NCI-H1105 treated with DMSO at 0.1 percent for 48 hours (cell line): ENCODE measurements around the gene TMEM50B.
"Not testable (repeated sequence)": the region's sequence is repeated elsewhere in the genome, so short reads cannot be mapped to it uniquely, and the experiment has no call there.

Experiments used
- DNase-seq: peaks from one replicate; lab custom pipeline; 2025; lab: John Stamatoyannopoulos, UW

The TMEM50B gene

GRCh38 chr21:33478182-33478581 lies 1.6 kb downstream of the TMEM50B start:
- DNase-seq, result no peak

GRCh38 chr21:33477066-33477465 lies 2.7 kb downstream of the TMEM50B start:
- DNase-seq, result no peak

- DNase-seq, result no peak
These were observed 6.4 kb downstream of the TMEM50B start for GRCh38 chr21:33473344-33473743.

GRCh38 chr21:33470701-33471100 lies 9.1 kb downstream of the TMEM50B start:
- DNase-seq, result no peak

- DNase-seq, result not testable (repeated sequence)
These were observed 10.6 kb downstream of the TMEM50B start for GRCh38 chr21:33469183-33469582.

- DNase-seq, result no peak
These were observed 18.1 kb downstream of the TMEM50B start for GRCh38 chr21:33461538-33462250.

- DNase-seq, result no peak
These were observed 20.9 kb downstream of the TMEM50B start for GRCh38 chr21:33458861-33459260.

GRCh38 chr21:33455686-33456446 lies 23.9 kb downstream of the TMEM50B start:
- no peak for DNase-seq

GRCh38 chr21:33452362-33452761 lies 27.4 kb downstream of the TMEM50B start:
- no peak for DNase-seq

- no peak for DNase-seq
These were observed 28.1 kb downstream of the TMEM50B start for GRCh38 chr21:33451634-33452071.

- no peak for DNase-seq
These were observed 30.2 kb downstream of the TMEM50B start for GRCh38 chr21:33449616-33450015.

- DNase-seq, result not testable (repeated sequence)
These were observed 33.2 kb downstream of the TMEM50B start for GRCh38 chr21:33446620-33447019.

- DNase-seq, result no peak
These were observed 35.3 kb downstream of the TMEM50B start for GRCh38 chr21:33444499-33444898.

- no peak for DNase-seq
These were observed 36.6 kb downstream of the TMEM50B start for GRCh38 chr21:33443194-33443593.

- DNase-seq, result peak; percentile 43
These were observed 38.0 kb downstream of the TMEM50B start for GRCh38 chr21:33441489-33442477.

- no peak for DNase-seq
These were observed 42.6 kb downstream of the TMEM50B start for GRCh38 chr21:33437140-33437539.

- no peak for DNase-seq
These were observed 44.9 kb downstream of the TMEM50B start for GRCh38 chr21:33434770-33435360.

- DNase-seq, result no peak
These were observed 46.2 kb downstream of the TMEM50B start for GRCh38 chr21:33433425-33434114.

- DNase-seq, result no peak
These were observed 46.8 kb downstream of the TMEM50B start for GRCh38 chr21:33433001-33433400.

GRCh38 chr21:33432496-33432895 lies 47.3 kb downstream of the TMEM50B start:
- DNase-seq, result no peak

- no peak for DNase-seq
These were observed 48.9 kb downstream of the TMEM50B start for GRCh38 chr21:33430858-33431257.
